Retinal pigment epithelial cell (primary cell): ENCODE measurements around the gene BLTP2.

ENCODE experiments used
- DNase-seq: peaks from one replicate; pipeline ENCODE4 v3.0.0-alpha.2; 2010; ENCODE audit warnings: low read depth
- H3K4me3 ChIP-seq: 2 replicates; pipeline ENCODE4 v1.5.1; 2011; ENCODE audit warnings: mild to moderate bottlenecking, low read length, control low read depth, moderate library complexity
- TF ChIP-seq, protein P1 (sequence below): conservative IDR thresholded peaks from 2 replicates; pipeline ENCODE4 v1.5.1; 2011; ENCODE audit warnings: low read depth, low read length, control low read depth, inconsistent platforms

Gene BLTP2

DNA sequence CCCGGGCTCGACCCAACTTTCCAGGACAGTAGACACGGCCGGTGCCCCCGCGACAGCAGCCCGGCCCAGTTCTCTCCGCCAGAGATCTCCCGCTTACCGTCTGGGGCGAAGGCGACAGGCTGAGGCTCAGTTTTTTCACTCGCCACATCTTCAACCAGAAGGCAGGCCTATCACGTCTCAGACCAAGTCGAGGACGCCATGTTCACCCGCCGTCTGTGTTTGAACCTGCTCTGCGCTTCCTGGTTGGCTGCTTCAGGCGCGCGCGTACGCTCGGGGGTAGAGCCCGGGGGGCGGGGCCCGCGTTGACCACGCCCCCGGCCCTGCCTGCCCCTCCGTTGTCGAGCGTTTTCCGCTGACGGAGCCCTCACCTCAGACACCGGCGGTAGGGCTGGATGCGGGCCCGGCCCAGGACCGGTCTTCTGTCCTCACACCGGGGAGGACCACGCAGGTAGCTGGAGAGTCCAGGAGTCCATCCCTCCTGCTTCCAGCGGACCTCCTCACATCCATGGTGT is 46.1 kb downstream of the BLTP2 start, which contains the start of gene SPAG5:
TSS of gene SPAG5 (minus strand) at position 227 of the 512 bp plus-strand sequence. CDS start at position 148, 79 bp downstream.
- H3K4me3 ChIP-seq, result peak within 1 kb of the TSS; percentile 89
- peak; percentile 69 for DNase-seq
- TF ChIP-seq, protein P1, sequence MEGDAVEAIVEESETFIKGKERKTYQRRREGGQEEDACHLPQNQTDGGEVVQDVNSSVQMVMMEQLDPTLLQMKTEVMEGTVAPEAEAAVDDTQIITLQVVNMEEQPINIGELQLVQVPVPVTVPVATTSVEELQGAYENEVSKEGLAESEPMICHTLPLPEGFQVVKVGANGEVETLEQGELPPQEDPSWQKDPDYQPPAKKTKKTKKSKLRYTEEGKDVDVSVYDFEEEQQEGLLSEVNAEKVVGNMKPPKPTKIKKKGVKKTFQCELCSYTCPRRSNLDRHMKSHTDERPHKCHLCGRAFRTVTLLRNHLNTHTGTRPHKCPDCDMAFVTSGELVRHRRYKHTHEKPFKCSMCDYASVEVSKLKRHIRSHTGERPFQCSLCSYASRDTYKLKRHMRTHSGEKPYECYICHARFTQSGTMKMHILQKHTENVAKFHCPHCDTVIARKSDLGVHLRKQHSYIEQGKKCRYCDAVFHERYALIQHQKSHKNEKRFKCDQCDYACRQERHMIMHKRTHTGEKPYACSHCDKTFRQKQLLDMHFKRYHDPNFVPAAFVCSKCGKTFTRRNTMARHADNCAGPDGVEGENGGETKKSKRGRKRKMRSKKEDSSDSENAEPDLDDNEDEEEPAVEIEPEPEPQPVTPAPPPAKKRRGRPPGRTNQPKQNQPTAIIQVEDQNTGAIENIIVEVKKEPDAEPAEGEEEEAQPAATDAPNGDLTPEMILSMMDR, result no peak

DNA sequence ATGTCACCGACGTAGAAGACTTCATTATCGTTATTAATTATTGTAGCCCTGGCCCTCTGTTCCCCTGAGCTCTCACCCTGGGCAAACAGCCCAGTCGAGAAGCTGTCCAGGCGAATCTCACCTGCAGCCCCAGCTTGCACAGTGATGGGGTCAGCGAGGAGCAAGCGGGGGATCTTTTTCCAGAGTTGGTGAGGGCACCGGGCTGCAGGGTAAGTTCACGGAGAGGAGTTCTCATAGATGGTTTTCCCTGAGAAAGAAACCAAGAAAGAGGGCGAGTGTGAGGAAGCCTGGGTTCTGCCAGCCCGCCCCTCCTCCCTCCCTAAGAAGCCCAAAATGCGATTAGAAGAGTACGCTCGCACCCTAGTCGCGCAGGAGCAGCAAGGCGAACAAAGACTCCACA is 46.6 kb downstream of the BLTP2 start:
- TF ChIP-seq, protein P1, result no peak
- DNase-seq, result no peak

DNA sequence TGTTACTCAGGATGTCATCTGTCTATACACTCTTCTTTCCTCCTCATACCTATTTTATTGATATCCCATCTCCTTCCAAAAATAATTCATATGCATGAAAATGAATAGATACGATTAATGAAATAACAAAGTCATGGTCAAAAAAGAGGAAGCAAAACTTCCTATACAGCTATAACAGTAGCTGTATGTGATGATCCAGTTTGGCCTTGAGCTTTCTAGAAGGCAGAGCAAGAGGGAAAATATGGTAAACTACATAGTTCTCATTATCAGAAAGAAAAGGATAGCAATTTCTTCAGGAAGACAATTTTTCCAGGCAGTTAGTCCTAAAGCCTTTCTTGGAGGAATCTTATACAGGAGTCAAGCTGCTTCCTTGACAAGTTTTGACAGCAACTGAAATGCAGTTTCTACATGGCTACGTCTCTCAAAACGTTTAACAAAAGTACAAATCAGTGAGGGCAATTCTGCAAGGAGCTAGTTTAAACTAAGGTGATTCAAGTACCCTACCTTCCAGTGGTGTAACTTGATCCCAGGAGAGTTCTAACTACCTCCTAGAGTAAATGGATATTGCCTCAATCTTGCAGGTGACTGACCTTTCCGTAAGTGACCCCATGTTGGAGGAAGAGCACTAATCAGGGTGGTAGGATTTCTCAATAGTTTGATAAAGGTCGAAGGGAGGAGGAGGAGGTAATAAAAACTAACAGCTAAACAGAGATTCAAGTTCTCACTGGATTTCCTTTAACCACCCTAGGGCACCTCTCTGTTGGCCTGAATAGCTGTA is 47.2 kb downstream of the BLTP2 start:
- peak overlapping the region; percentile 89 for H3K4me3 ChIP-seq
- DNase-seq, result no peak
- TF ChIP-seq, protein P1, result no peak

More for the DNA sequence above, 46.6 kb downstream of the BLTP2 start:
- H3K4me3 ChIP-seq, result peak overlapping the region; percentile 89
